Stimulated activated effector memory CD8-positive, alpha-beta T cell treated with anti-CD3 and anti-CD28 coated beads, Interleukin-12 subunit alpha, Interleukin-12 subunit beta, amount 100 ng/mL, for 72 hours (primary cell): ENCODE measurements around the gene STMND1.
A peak's percentile ranks its signal among the peaks of the same experiment; 100 is the strongest.
"Not testable (repeated sequence)": the region's sequence is repeated elsewhere in the genome, so short reads cannot be mapped to it uniquely, and the experiment has no call there.

Experiments
- ATAC-seq: fragments of 150-1000 bp; cut with Tn5 transposase; 2 replicates; pipeline ENCODE4 v1.10.0; 2021
- DNase-seq, 2 donors: peaks; one replicate each; pipeline ENCODE4 v3.0.0; 2021 to 2022; ENCODE audit warnings: low spot score in 2 of 2
- H3K27ac Mint-ChIP-seq: one replicate; pipeline ENCODE4 v1.8.0; 2022; ENCODE audit warnings: mild to moderate bottlenecking, mixed read lengths
- H3K36me3 Mint-ChIP-seq: one replicate; pipeline ENCODE4 v1.8.0; 2022; ENCODE audit warnings: mild to moderate bottlenecking, mixed read lengths
- H3K4me1 Mint-ChIP-seq: one replicate; pipeline ENCODE4 v1.8.0; 2022; ENCODE audit warnings: mixed read lengths
- H3K4me3 Mint-ChIP-seq: one replicate; pipeline ENCODE4 v1.8.0; 2022; ENCODE audit warnings: mild to moderate bottlenecking, mixed read lengths
- H3K9me3 Mint-ChIP-seq: one replicate; pipeline ENCODE4 v1.8.0; 2022; ENCODE audit warnings: mixed read lengths

STMND1 gene

GRCh38 chr6:17101422-17102257 is at the start of gene STMND1:
Gene STMND1, plus strand, starts transcription at chr6:17102050. Its CDS starts 208 bp downstream, at chr6:17102258.
- Mint-ChIP-seq H3K9me3 (peaks cover 3% of the 10 kb centered on the region), H3K36me3 (no peaks in the 10 kb centered on the region), H3K4me3 (peak within 1 kb of the TSS; percentile 56), H3K27ac (no peak within 1 kb of the TSS), H3K4me1 (peaks cover 8% of the 10 kb centered on the region)
- peak; percentile 43 for ATAC-seq
- DNase-seq: no peak

DNA sequence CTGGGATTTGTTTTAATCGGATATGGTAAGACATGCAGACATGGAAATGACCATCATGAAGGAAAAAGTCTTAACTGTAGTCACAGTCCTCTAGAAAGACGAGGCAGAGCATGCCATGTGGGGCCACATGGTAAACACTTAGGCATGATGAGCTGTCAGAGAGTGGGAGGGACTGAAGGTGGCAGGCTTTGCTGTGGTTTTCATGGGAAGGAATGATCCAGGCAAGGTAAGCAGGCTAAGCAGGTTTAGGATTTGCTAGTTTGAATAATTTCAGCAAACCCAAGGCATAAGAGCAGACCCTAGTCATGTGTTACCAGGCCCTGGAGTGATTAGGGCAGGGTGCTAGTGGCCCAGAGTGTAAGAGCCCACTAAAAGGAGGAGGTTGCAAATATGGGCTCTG is 47.2 kb upstream of the STMND1 start:
- H3K27ac Mint-ChIP-seq: no peak overlapping the region

DNA sequence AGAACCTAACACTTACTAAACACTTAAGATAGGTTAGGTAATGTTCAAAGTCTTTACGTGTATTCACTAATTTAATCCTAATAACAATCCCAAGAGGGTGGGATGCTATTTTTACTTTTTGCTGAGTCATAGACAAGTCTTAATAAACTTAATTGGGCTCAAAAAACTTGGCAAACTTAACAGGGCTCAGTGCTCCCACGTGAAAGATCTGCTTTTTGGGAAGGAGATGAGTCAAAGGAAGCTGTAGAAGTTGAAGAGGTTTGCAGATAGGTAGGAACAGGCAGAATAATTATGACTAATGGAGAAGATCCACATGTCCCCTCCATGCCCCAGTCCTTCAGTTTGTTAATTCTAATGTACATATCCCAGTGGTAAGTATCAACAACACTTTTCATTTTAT is 44.5 kb upstream of the STMND1 start:
- ATAC-seq (no peak), DNase-seq (no peak)
- H3K4me1 Mint-ChIP-seq: no peaks in the 10 kb centered on the region
- no peaks in the 10 kb centered on the region for H3K36me3 Mint-ChIP-seq
- no peaks in the 10 kb centered on the region for H3K9me3 Mint-ChIP-seq
- no peak overlapping the region for H3K4me3 Mint-ChIP-seq
- no peak overlapping the region for H3K27ac Mint-ChIP-seq

More for the DNA sequence above, 47.2 kb upstream of the STMND1 start:
- Mint-ChIP-seq H3K4me3 (no peak overlapping the region), H3K9me3 (no peaks in the 10 kb centered on the region), H3K36me3 (no peaks in the 10 kb centered on the region), H3K4me1 (no peaks in the 10 kb centered on the region)
- ATAC-seq (no peak), DNase-seq (no peak)

DNA sequence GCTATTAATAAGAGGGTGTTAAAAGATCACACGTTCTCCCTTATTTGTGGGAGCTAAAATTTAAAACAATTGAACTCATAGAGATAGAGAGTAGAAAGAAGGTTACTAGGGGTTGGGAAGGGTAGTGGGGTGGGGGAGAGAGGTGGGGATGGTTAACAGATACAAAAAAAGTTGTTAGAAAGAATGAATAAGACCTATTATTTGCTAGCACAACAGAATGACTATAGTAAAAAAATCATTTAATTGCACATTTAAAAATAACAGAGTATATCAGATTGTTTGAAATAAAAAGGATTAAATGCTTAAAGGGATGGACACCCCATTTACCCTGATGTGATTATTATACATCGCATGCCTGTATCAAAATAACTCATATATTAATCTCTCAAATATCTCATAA is 43.3 kb upstream of the STMND1 start:
- ATAC-seq: no peak
- Mint-ChIP-seq H3K36me3 (no peaks in the 10 kb centered on the region), H3K4me1 (no peaks in the 10 kb centered on the region), H3K9me3 (no peaks in the 10 kb centered on the region), H3K4me3 (no peak overlapping the region), H3K27ac (no peak overlapping the region)
- DNase-seq: no peak

- no peaks in the 10 kb centered on the region for H3K4me1 Mint-ChIP-seq
- no peaks in the 10 kb centered on the region for H3K9me3 Mint-ChIP-seq
- H3K36me3 Mint-ChIP-seq: no peaks in the 10 kb centered on the region
- DNase-seq (no peak), ATAC-seq (no peak)
- no peak overlapping the region for H3K27ac Mint-ChIP-seq
- no peak overlapping the region for H3K4me3 Mint-ChIP-seq
Observed at GRCh38 chr6:17059022-17059421, 42.8 kb upstream of the STMND1 start.

GRCh38 chr6:17059850-17060249 is 42.0 kb upstream of the STMND1 start:
- DNase-seq (no peak), ATAC-seq (no peak)
- no peaks in the 10 kb centered on the region for H3K36me3 Mint-ChIP-seq
- H3K4me3 Mint-ChIP-seq: no peak overlapping the region
- no peaks in the 10 kb centered on the region for H3K9me3 Mint-ChIP-seq
- no peaks in the 10 kb centered on the region for H3K4me1 Mint-ChIP-seq
- no peak overlapping the region for H3K27ac Mint-ChIP-seq

DNA sequence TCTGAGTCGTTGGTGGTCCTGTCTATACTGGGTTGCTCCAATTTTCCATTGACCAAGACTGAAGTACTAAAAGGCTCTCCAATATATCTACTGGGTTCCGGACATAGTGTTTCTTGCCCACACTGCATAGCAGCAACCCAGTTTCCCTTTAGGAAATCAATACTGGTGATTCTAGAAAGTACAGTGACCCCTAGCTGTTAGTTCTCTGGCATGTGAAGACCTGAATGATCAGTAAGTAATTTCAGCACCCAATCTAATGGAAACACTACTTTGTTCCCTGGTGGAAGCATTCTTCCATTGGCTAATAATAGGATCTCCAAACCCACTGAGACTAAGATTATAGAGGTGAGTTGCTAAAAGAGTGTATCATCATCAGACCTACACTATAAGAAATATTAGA is 40.8 kb upstream of the STMND1 start:
- DNase-seq (no peak), ATAC-seq (no peak)
- no peaks in the 10 kb centered on the region for H3K36me3 Mint-ChIP-seq
- no peak overlapping the region for H3K4me3 Mint-ChIP-seq
- no peaks in the 10 kb centered on the region for H3K4me1 Mint-ChIP-seq
- H3K9me3 Mint-ChIP-seq: no peaks in the 10 kb centered on the region
- no peak overlapping the region for H3K27ac Mint-ChIP-seq

DNA sequence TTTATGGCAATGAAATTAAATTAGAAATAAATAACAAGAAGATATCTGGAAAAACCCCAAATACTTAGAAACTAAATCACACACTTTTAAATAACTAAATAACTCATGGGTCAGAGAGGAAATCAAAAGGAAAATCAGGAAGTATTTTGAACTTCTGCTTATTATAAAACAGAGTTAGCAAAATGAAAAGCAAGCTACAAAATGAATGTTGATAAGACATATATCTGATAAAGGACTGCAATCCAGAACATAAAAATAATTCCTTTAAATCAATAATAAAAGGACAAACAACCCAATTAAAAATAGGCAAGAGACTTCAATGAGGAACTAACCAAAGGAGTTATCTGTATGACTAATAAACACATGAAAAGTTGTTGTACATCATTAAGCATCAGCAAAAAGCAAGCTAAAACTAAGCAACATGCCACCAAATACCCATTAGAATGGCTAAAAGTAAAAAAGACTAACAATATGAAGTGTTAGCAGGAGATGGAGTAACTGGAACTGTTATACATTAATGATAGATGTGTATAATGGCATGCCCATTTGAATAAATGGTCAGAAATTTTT is 38.9 kb upstream of the STMND1 start:
- Mint-ChIP-seq H3K36me3 (no peaks in the 10 kb centered on the region), H3K4me1 (no peaks in the 10 kb centered on the region), H3K4me3 (no peak overlapping the region)

DNA sequence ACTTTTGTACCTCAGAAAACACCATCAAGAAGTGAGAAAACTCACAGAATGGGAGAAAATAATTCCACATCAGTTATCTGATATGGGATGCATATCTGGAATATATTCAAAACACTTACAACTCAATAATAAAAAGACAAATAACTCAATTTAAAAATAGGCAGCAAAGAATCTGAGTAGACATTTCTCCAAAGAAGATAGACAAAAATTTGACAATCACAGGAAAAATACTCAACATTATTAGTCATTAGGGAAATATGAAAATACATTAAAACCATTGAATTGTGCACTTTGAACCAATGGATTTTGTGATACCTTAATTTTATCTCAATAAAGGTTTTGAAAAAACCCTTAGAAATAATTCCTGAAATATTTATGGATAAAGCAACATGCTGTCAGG is 36.9 kb upstream of the STMND1 start:
- ATAC-seq (no peak), DNase-seq (no peak)
- no peak overlapping the region for H3K27ac Mint-ChIP-seq
- H3K4me3 Mint-ChIP-seq: no peak overlapping the region
- H3K4me1 Mint-ChIP-seq: no peaks in the 10 kb centered on the region
- peaks cover 4% of the 10 kb centered on the region for H3K9me3 Mint-ChIP-seq
- no peaks in the 10 kb centered on the region for H3K36me3 Mint-ChIP-seq

More for the DNA sequence above, 38.9 kb upstream of the STMND1 start:
- H3K9me3 Mint-ChIP-seq: no peaks in the 10 kb centered on the region
- ATAC-seq: no peak
- DNase-seq: no peak
- no peak overlapping the region for H3K27ac Mint-ChIP-seq

- Mint-ChIP-seq H3K36me3 (no peaks in the 10 kb centered on the region), H3K9me3 (peaks cover 4% of the 10 kb centered on the region), H3K27ac (no peak overlapping the region), H3K4me1 (no peaks in the 10 kb centered on the region), H3K4me3 (no peak overlapping the region)
- DNase-seq (no peak), ATAC-seq (no peak)
Observed at GRCh38 chr6:17066610-17067009, 35.2 kb upstream of the STMND1 start.

GRCh38 chr6:17068972-17069371 is 32.9 kb upstream of the STMND1 start:
- not testable (repeated sequence) for ATAC-seq, H3K27ac Mint-ChIP-seq, H3K36me3 Mint-ChIP-seq, DNase-seq, H3K9me3 Mint-ChIP-seq, H3K4me1 Mint-ChIP-seq, H3K4me3 Mint-ChIP-seq

DNA sequence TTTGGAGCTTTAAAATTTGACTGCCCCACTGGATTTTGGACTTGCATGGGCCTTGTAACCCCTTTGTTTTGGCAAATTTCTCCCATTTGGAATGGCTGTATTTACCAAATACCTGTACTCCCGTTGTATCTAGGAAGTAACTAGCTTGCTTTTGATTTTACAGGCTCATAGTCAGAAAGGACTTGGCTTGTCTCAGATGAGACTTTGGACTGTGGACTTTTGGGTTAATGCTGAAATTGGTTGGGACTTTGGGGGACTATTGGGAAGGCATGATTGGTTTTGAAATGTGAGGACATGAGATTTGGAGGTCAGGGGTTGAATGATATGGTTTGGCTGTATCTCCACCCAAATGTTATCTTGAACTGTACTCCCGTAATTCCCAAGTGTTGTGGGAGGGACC is 31.4 kb upstream of the STMND1 start:
- ATAC-seq, H3K36me3 Mint-ChIP-seq, H3K4me3 Mint-ChIP-seq, H3K4me1 Mint-ChIP-seq, H3K9me3 Mint-ChIP-seq, H3K27ac Mint-ChIP-seq, DNase-seq: not testable (repeated sequence)

- ATAC-seq, H3K4me3 Mint-ChIP-seq, H3K36me3 Mint-ChIP-seq, DNase-seq, H3K4me1 Mint-ChIP-seq, H3K27ac Mint-ChIP-seq: not testable (repeated sequence)
- peaks cover 15% of the 10 kb centered on the region for H3K9me3 Mint-ChIP-seq
Observed at GRCh38 chr6:17073596-17073995, 28.3 kb upstream of the STMND1 start.

DNA sequence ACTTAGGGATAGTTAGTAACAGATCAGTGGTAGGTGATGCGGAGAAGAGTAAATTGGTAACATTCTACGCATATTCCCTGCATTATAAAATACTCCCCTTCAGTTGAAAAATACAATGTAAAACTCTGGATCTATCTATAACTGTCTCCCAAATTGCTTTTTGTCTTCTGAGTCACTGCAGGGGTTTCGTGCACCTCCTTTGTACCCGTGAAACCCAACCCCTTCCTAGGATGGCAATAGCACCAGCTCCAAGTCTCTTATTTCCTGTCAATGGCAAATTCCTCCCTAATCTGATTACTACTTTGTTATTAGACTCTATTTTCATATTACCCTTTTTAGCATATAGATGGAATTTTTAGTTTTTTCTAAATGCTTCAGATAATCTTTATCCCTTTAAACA is 20.6 kb upstream of the STMND1 start:
- Mint-ChIP-seq H3K27ac (no peak overlapping the region), H3K4me1 (no peaks in the 10 kb centered on the region), H3K36me3 (no peaks in the 10 kb centered on the region), H3K9me3 (peaks cover 4% of the 10 kb centered on the region), H3K4me3 (no peak overlapping the region)
- DNase-seq (no peak), ATAC-seq (no peak)

- Mint-ChIP-seq H3K4me1 (no peaks in the 10 kb centered on the region), H3K27ac (no peak overlapping the region), H3K4me3 (no peak overlapping the region), H3K36me3 (no peaks in the 10 kb centered on the region), H3K9me3 (no peaks in the 10 kb centered on the region)
- no peak for ATAC-seq
- no peak for DNase-seq
Observed at GRCh38 chr6:17081860-17082508, 19.9 kb upstream of the STMND1 start.

GRCh38 chr6:17083397-17083796 is 18.5 kb upstream of the STMND1 start:
- no peak overlapping the region for H3K27ac Mint-ChIP-seq
- ATAC-seq (no peak), DNase-seq (no peak)
- H3K36me3 Mint-ChIP-seq: no peaks in the 10 kb centered on the region
- no peak overlapping the region for H3K4me3 Mint-ChIP-seq
- H3K4me1 Mint-ChIP-seq: no peaks in the 10 kb centered on the region
- no peaks in the 10 kb centered on the region for H3K9me3 Mint-ChIP-seq
